BJ (cell line): Measurements from ENCODE around the gene MYO18A. TPM values are rescaled to one million over a fixed set of nuclear protein-coding genes. Genes with fewer than 3 reads are reported as not detected.

Experiments
- CTCF ChIA-PET: fragments of 350-600 bp; formaldehyde crosslinking; extraction: SDS; loops from one replicate; lab custom pipeline; 2021; ENCODE audit warnings: antibody characterized with exemption, inconsistent platforms; lab: Yijun Ruan, JAX
- POLR2A ChIA-PET: fragments of 300-600 bp; sonication (Branson Sonifier 250); formaldehyde crosslinking; extraction: SDS; loops from one replicate; lab custom pipeline; 2021; ENCODE audit warnings: antibody characterized with exemption; lab: Charles Lee
- DNase-seq: peaks from one replicate; pipeline ENCODE4 v3.0.0-alpha.2; 2011; ENCODE audit warnings: low read depth
- H3K27me3 ChIP-seq: 2 replicates; pipeline ENCODE4 v1.6.0; 2011; ENCODE audit warnings: low read length; ENCODE audit not compliant: control insufficient read depth, insufficient read depth
- H3K36me3 ChIP-seq: 2 replicates; pipeline ENCODE4 v1.5.1; 2011; ENCODE audit warnings: low read length; ENCODE audit not compliant: control insufficient read depth, insufficient read depth
- H3K4me3 ChIP-seq: 2 replicates; pipeline ENCODE4 v1.5.1; 2011; ENCODE audit warnings: low read depth, mild to moderate bottlenecking, control low read depth, low read length
- polyA plus RNA-seq: library from polyadenylated mRNA; depleted of rRNA; stranded (reverse); fragments of >200 nt; gene quantifications from 2 replicates; pipeline ENCODE4 v1.2.3, GENCODE V29; 2011
- TF ChIP-seq, protein P1 (sequence below): IDR thresholded peaks from 2 replicates; pipeline ENCODE4 v1.5.1; 2011; ENCODE audit warnings: low read depth, mild to moderate bottlenecking, control low read depth, inconsistent platforms, low read length, moderate library complexity; ENCODE audit not compliant: insufficient read depth

The MYO18A gene
- polyA plus RNA-seq, 1 experiment: 12.0 TPM

DNA sequence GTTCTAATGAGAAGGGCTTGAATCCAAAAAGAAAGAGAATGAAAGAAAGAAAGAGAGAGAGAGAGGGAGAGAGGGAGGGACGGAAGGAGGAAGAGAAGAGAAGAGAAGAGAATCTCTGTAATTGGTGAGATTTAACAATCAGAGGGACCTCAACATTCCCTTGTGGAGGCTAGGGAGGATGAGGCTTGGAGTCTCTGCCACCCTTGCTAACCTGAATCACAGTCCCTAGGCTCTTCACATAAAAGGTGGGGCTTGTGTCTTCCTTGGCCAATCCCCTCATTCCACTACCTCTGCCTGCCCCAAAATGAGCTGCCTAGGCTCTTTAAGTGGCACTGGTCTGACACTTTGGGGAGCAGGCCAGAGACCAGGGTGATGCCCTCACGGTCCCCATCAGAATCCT lies 107.2 kb downstream of the MYO18A start:
- peaks cover 8% of the 10 kb centered on the region for H3K36me3 ChIP-seq
- DNase-seq: no peak
- TF ChIP-seq, protein P1, sequence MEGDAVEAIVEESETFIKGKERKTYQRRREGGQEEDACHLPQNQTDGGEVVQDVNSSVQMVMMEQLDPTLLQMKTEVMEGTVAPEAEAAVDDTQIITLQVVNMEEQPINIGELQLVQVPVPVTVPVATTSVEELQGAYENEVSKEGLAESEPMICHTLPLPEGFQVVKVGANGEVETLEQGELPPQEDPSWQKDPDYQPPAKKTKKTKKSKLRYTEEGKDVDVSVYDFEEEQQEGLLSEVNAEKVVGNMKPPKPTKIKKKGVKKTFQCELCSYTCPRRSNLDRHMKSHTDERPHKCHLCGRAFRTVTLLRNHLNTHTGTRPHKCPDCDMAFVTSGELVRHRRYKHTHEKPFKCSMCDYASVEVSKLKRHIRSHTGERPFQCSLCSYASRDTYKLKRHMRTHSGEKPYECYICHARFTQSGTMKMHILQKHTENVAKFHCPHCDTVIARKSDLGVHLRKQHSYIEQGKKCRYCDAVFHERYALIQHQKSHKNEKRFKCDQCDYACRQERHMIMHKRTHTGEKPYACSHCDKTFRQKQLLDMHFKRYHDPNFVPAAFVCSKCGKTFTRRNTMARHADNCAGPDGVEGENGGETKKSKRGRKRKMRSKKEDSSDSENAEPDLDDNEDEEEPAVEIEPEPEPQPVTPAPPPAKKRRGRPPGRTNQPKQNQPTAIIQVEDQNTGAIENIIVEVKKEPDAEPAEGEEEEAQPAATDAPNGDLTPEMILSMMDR: no peak
- CTCF ChIA-PET: no interaction called here
- no peak overlapping the region for H3K4me3 ChIP-seq
- no peaks in the 10 kb centered on the region for H3K27me3 ChIP-seq
- POLR2A ChIA-PET: no interaction called here

DNA sequence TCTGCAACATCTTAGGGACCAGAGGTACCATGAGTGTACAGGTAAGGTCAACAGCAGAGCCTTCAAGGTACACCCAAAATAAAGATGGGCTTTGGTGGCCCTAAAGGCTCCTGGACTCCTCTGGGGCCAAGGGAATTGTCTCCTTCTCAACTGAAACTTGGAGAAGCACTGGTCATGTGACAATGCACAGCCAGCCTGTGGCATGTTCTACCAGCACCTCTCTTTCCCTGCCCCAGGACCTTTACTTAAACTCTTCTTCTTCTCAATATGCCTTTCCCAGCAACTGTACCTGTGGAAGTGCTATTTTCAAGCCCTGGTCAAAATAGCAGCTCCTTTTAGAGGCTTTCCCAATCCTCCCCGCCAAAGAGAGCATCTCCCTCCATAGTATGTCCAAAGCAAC lies 108.9 kb downstream of the MYO18A start:
- Histone ChIP-seq H3K36me3 (no peaks in the 10 kb centered on the region), H3K27me3 (0 out of 2 replicates have a peak, but pooled peaks cover 1% of the 10 kb centered on the region), H3K4me3 (no peak overlapping the region)
- DNase-seq: no peak
- CTCF ChIA-PET: interaction anchor here (0.9 to 1.0 kb wide), 2 partner anchors 41 to 118 kb away, joined by 3 to 4 read pairs; no protein-coding TSS in a partner anchor
- TF ChIP-seq, protein P1: no peak
- POLR2A ChIA-PET: no interaction called here

DNA sequence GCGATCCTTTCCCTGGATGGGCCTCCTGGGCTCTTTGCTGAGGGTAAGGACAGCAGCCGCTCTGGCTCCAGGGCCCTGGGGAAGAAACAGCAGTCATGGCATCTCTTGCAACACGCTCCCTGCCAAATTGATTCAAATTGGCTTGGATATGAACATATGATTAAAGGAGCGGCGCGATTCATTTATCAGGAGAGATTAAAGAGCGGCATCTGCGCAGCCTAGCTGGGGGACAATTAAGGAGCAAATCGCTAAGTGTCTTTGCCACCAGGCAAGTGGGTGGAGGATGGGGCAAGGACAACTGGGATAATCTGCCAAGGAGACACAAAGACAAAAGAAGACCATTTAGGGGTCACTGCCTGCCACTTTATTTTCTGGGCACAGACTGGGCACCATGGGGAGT lies 109.4 kb downstream of the MYO18A start:
- no peak overlapping the region for H3K4me3 ChIP-seq
- H3K36me3 ChIP-seq: no peaks in the 10 kb centered on the region
- ChIA-PET CTCF (no interaction called here), POLR2A (no interaction called here)
- DNase-seq: no peak
- TF ChIP-seq, protein P1: no peak
- peaks cover 6% of the 10 kb centered on the region; the same call in 1 of the 2 replicates for H3K27me3 ChIP-seq

DNA sequence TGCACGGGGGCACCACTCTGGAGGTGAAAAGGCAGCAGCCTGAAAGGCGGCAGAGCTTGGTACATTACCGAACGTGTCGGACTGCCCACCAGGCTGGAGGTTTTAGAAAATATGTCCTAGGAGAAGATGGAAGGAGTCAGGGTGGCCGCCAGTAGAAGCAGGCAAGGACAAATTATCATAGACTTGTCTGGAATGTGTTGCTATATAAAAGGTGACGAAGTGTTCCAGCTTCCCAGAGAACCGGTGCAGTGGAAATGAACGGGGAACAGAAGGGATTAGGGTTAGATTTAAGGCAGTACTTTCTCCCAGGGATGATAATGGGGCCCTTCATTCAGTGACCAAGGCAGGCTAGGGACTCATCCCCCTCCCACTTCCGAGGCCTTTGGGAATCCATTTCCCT lies 109.9 kb downstream of the MYO18A start:
- Histone ChIP-seq H3K27me3 (peaks cover 8% of the 10 kb centered on the region; the same call in 1 of the 2 replicates), H3K4me3 (no peak overlapping the region), H3K36me3 (no peaks in the 10 kb centered on the region)
- CTCF ChIA-PET: no interaction called here
- TF ChIP-seq, protein P1: no peak
- POLR2A ChIA-PET: no interaction called here
- DNase-seq: no peak

DNA sequence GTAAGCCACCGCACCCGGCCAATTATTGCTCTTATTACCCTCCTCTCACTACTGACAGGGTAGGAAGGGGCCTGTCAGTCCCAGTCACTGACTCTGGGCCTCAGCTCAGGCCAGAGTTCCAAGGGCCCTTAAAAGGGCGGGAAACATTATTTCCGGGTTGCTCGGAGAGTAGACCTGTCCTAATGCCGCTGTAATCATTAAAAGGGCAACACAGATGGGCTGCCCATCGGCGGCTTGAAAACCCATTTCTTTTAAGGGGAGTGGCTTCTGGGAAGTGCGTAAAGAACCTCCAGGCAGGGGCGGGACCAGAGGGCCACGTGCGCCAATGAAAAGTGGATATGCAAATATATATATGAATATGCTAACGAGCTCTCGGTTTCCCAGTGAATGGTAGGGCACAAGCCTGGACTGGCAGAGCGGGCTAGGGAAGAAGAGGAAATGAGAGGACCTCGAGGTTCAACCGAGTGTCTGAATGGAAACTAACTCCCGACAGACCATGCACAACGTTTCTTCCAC lies 110.6 kb downstream of the MYO18A start:
- ChIA-PET CTCF (interaction anchor here (0.6 to 1.4 kb wide), 2 partner anchors 20 to 54 kb away, joined by 3 read pairs; no protein-coding TSS in a partner anchor), POLR2A (no interaction called here)
- Histone ChIP-seq H3K4me3 (no peak overlapping the region), H3K36me3 (no peaks in the 10 kb centered on the region), H3K27me3 (peaks cover 8% of the 10 kb centered on the region; the same call in 1 of the 2 replicates)
- no peak for DNase-seq
- TF ChIP-seq, protein P1: no peak
